GM19238 (cell line): ENCODE measurements around the gene NOX4.
"Not testable (repeated sequence)": the region's sequence is repeated elsewhere in the genome, so short reads cannot be mapped to it uniquely, and the experiment has no call there.

Experiments used
- DNase-seq: peaks from one replicate; pipeline ENCODE4 v3.0.0; 2011; ENCODE audit warnings: low spot score; ENCODE audit not compliant: insufficient read length

Gene NOX4

DNA sequence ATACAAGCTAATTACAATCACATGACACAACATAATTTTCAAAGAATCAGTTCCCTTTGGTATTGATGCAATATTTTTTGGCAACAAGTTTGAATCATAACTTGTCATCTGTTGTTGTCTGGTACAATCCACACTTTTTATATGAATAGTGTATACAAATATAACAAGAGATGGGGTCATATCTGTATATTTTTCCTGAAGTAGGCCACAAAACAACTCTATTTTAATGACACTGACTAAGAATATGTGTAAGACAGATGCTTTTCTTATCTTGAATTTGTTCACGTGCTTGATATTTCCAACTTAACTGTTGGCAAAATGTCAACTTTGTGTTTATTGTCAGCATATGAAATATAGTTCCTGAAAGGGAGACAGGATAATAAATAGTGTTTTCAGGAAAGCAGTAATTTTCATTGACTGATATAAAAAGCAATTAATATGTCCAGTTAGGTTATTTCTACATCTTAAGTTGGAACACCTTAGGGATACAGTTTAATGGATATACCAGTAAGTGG, 27.9 kb downstream of the NOX4 start:
- no peak for DNase-seq

DNA sequence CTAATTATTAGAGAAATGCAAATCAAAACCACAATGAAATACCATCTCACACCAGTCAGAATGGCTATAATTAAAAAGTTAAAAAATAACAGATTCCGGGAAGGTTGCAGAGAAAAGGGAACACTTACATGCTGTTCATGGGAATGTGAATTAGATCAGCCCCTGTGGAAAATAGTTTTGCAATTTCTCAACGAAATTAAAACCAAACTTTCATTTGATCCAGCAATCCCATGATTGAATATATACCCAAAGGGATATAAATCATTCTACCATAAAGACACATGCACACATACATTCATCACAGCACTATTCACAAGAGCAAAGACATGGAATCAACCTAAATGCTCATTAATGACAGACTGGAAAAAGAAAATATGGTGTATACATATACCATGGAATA, 32.5 kb downstream of the NOX4 start:
- no peak for DNase-seq

DNA sequence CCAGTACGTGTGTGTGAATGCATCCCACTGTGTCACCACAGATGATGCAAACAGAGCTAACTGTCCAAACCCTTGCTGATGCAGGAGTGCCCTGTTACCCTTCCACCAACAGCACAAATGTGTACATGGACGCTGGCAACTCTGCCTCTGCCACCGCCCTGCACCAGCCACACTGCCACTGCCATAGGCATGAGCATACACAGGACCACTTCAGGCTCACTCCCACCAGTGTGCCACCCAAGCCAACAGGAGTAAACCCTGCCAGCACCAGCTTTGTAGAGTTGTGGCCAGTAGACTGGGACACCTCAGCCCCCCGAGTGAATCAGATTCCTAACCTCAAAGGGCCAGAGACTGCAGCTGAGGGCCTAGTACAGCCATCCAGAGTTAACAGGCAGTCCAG, 34.0 kb downstream of the NOX4 start:
- DNase-seq = no peak

DNA sequence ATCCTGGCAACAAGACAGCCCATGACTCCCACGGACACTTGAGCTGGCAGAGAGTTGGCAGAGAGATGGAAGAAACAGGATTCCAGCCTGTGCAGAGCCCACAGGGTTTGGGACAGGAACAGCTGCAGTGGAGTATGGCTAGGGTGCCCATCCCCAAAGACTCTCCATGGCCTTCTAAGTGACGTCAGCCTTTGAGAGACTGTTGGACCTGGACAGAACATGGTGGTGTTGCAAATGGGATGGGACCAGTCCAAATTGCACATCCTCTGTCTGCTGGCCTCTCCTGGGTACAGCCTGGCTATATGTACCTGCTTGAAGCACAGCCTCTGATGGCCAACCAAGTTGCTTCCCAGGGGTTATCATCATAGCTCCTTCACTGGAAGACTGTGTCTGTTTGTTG, 34.5 kb downstream of the NOX4 start:
- DNase-seq = no peak

DNA sequence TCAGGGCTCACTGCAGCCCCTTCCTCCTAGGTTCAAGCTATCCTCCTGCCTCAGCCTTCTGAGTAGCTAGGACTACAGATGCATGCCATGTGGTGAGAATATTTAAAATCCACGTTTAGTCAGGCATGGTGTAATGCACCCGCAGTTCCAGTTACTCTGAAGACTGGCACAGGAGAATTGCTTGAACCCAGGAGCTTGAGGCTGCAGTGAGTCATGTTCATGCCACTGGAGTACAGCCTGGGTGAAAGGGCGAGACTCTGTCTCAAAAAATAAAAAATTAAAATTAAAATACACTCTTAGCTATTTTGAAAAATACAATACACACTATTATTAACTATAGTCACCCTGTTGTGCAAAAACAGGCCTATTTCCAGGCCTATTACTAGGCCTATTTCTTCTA, 38.4 kb downstream of the NOX4 start:
- no peak for DNase-seq

DNA sequence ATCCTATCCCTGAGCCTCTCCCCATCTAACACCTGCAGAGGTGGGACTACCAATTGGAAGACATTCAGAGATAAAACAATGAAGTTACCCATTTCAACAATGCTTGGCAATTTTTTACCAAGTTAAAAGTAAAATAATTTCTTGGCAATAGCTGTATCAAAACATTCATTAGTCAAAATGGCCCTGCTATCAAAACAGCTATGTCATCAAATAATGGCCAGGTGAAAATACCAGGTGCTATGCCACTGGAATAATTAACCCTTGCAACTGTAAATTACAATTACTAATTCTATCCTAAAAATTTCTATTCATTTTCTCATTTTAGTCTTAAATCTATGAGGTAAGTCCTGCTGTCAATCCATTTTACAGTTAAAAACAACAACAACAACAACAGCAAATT, 43.3 kb downstream of the NOX4 start:
- DNase-seq = no peak

DNA sequence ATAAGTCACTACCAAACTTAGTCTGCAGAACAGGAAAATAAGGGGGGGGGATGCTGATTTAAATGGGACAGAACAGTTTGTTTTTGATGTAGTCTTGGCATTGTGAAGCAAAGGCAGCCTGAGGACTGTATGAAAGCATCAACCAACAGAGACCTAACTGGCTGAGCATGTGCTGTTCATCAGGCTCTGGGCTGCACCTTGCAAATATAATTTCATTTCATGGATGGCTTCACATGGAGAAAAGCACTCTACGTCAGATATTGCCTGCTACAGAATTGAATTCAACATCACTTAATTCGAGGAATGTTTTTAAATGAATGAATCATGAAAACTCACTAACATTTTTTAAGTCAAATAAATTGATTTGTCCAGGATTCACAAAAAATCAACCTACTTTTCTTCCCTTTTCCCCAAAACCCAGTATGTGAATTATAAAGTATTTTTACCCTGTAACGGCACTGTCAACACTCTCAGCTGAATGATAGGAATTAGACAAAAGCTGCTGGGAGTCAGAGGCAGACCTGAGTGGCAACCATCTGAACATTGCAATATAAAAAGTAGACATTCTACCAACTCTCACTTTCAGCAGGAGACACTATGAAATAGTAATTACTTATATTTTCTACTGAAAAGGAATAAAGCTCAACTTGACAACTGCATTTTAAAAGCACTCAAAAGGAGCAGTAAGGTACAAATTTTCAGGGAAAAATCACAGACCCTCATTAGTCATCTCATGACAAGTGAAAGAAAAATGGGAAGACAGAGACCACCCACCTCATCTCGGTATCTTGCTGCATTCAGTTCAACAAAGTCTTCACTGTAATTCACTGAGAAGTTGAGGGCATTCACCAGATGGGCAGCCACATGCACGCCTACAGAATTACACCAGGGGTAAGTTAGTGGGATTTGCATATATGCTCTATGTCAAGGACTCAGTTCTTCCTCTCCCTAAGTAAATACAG, 47.5 kb downstream of the NOX4 start:
- DNase-seq = no peak

DNA sequence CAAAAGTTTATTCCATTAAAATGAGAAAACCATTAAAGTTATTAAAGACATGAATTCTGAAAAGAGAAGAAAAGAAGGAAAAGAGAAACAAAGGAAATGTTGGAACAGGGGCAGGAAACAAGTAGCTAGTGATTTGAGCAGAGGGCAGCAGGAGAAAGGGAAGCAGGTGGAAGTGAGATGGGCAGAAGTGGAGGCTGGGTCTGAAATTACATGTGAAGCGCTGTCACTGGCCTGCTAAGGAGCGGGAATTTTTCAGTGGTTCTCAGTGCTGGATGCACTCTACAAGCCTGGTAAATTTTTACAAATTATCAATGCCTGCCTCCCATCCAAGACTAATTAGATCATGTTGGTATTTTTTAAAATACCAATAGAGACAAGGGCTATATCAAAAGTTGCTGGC, 48.4 kb downstream of the NOX4 start:
- DNase-seq = no peak

DNA sequence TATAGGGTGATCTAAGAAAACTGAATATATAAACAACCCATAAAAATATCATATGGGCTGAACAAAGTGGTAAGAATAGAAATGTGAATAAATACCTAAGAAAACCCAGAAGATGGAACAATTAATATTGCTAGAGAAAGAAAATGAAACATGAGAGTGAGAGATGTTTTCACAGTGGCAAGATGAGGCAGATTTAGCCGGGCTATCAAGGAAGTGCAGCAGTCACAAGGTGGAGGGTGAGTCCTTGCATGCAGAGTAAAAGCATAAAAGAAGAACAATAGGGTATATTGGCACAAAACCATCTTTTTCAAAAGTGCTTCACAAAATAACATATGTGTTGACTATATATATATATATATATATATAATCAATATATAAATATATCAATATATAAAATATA, 49.6 kb downstream of the NOX4 start:
- no peak for DNase-seq

DNA sequence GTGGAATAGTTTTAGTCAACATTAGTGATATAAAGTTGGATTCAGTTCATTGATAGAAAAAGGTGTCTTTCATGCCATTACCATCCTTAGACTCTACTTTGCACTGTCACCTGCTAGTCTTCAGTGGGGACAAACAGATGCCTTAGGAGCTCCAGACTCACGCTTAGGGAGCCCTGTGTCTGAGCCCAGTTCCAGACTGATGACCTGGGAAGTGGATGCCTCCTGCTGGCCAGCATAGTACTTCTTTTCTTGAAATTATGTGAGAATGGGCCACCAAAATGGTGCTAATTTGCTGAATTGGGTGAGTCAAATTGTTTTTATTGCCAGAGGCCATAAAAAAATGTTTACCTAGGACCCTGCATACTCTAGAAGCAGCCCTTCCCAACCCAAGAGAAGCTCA, 53.9 kb downstream of the NOX4 start:
- no peak for DNase-seq

DNA sequence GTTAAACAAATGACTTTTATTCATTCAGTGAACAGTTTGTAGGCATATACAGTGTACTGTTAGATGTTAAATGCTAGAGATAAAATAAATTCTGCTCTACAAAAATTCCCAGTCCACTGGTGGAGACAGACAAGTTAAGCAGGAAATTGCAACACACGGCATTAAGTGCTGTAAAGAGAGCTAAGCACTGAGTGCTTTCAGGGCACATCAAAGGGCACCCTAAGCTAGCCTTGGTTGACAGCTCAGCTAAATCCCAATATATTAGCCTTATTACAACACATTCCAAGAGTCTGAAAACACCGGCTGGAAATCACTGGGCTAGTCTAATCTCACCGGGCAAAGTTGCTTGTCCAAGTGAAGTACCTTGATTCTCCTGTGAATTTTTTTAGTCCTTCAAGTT, 55.1 kb downstream of the NOX4 start:
- DNase-seq = no peak

DNA sequence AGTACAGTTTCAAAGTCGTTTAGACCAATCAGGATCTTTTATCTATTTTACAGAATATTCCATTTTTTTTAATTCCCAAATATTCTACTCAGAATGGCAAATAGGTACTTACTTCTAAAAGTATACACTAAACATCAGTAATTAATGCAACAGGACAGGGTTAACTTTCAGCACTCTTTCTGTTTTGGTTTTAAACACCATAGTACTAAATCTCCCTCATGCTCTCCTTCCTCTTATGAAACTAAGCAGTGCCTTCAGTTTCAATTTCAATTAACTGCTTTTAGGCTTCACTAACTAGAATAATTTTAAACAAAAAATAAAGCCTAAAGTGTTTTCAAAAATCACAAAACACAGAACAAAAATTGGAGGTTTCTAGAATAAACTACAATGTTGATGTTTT, 57.9 kb downstream of the NOX4 start:
- DNase-seq = no peak

DNA sequence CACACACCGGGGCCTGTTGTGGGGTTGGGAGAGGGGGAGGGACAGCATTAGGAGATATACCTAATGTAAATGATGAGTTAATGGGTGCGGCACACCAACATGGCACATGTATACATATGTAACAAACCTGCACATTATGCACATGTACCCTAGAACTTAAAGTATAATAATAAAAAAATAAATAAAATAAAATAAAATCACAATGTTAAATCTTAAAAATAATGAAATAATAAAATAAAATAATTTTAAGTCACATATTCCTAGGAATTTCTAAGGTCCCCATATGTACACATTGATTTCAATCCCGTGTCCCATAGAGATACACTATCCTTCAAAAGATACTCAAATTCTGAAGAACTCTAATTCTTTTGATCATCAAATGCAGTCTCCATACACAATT, 59.0 kb downstream of the NOX4 start:
- not testable (repeated sequence) for DNase-seq

DNA sequence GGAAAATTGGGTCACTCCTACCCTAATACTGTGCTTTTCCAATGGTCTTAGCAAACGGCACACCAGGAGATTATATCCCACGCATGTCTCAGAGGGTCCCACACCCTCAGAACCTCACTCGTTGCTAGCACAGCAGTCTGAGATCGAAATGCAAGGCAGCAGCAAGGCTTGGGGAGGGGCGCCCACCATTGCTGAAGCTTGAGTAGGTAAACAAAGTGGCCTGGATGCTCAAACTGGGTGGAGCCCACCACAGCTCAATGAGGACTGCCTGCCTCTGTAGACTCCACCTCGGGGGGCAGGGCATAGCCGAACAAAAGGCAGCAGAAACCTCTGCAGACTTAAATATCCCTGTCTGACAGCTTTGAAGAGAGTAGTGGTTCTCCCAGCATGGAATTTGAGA, 64.7 kb downstream of the NOX4 start:
- DNase-seq = not testable (repeated sequence)

DNA sequence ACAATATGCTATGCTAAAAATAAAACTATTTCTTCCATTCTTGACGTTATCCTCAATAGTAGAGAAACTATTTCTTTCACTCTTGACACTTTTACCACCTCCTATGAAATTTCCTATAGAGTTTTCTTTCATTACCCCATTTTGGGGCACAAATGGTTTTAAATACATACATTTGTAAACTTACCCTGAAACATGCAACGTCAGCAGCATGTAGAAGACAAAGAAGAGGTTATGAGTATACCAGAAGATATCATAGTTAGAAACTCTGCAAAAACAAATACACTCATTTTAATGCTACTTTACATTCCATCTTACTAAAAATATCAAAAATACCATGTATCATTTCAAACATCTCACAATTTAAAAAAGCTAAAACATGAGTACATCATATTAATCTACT, 69.5 kb downstream of the NOX4 start:
- DNase-seq = no peak

DNA sequence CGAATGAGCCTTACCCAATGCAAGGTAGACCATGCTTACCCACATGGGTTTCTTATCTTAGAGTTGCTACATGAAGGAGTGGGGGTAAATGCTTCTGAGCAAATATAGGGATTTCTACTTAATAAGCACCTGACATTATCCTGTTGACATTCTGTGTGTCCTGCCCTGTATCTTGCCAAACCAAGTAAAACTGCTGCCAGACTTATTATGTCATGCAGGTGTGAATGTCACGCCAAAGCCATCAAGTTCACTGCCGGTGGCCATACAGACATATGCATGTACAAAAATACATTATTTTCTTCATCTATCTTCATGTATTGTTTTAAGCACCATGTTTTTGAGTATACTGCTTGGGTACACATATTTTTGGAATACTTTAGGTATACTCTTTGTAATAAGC, 70.2 kb downstream of the NOX4 start:
- no peak for DNase-seq

DNA sequence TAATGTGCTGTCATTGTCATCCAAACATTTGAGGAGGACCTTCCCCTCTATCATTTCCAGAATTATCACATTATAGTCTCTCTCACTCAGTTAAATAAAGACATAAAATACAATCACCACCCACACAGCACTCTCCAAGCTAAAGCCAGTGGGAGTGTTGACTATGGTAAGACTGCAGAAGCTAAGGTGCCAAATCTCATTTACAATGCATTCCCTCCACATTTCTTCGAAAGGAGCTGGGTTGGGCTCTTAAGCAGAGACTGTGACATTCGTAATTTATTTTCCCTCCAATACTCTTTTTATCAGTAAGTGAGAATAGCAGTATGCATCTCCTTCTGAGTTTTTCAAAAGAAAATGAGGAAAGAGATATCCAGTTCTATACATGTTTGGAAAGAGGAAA, 74.2 kb downstream of the NOX4 start:
- no peak for DNase-seq

DNA sequence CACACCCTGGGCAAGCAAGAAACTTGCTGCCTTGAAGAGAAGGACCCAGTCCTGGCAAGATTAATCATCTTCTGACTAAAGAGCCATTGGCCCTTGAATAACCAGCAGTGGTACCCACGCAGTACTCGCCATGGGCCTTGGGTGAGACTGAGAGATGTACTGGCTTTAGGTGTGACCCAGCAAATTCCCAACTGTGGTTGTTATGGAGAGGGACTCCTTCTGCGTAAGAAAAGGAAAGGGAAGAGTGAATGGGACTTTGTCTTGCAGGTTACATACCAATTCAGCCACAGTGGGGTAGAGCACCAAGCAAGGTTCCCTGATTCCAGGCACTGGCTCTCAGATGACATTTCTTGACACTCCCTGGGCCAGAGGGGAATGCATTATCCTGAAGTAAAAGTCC, 80.1 kb downstream of the NOX4 start:
- DNase-seq = not testable (repeated sequence)

DNA sequence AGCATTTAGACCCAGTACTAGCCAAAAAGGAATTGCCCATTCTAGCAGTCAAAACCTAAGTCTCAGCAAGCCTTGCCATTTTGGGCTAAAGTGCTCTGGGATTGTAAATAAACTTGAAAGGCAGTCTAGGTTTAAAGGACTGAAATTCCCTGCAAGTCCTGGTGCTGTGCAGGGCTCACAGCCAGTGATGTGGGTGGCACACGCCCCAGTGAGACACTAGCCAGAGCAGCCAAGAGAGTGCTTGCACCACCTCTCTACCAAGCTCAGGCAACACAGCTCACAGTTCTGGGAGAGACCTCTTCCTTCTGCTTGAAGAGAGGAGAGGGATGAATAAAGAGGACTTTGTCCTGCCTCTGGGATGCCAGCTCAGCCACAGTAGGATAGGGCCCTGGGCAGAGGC, 80.5 kb downstream of the NOX4 start:
- not testable (repeated sequence) for DNase-seq

DNA sequence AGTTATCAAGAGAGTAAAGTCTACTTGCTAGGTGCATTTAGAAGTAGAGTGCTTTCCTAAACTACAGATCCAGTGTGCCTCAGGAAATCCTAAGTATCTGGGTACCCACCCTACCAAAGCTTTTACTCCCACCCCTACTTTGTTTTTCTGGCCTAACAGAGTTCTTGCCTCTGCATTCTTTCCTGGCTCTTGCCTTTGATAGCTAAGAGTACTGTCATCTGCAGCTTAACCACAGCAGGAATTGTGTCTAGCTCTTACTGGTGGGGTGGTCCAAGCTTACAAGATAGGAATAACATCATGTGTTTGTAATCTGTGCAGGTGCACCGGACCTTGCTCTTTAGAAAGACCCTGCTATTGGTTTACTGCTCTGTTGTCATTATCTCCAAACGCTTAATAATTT, 82.7 kb downstream of the NOX4 start:
- not testable (repeated sequence) for DNase-seq

DNA sequence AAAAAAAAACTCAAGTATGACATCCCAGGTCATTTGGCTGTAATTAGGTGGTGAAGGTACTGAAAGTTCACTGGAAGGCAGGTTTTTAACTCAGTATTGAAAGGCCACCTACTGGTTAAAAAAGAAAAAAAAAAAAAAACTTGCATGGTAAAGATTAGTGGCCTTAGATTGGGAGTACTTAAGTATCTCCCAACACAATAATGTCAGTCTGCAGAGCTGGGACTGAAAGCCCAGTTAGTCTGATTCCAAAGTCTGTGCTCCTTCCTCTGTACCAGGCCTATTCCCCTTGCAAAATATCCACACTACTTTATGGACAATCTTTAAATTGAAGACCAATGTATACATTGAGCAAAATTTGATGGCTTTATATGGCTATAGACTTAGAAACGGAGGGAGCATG, 85.5 kb downstream of the NOX4 start:
- no peak for DNase-seq

DNA sequence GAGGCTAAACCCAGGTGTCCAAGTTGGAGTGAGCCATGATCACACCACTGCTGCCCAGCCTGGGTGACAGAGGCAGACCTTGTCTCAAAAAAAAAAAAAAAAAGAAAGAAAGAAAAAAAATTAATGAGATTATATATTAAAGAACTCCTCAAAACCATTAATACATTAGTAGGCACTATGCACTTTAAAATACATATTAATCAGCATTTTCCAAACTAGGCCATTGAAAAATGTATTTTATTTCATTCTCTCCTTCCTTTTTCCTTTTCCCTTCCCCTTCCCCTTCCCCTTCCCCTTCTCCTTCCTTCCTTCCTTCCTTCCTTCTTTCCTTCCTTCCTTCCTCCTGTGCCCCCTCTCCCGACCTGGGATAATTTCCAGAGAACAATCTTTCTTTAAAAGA, 99.5 kb downstream of the NOX4 start:
- DNase-seq = not testable (repeated sequence)

DNA sequence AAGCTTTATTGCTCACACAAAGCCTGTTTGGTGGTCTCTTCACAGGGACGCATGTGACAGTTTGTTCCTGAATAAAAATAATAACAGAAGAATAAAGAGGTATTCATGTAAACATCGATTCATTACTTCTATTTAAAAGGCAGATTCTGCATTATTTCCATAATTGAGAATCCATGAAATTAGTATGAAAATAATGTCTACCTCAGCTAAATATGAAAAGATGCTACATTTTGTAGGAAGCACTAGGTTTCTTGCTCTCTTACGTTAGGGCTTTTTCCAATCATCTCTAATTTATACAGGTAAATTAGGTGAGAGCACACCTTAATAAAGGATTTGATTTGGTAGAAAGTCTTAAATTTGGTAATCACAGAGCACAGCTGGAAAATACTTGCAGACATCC, 103.7 kb downstream of the NOX4 start:
- not testable (repeated sequence) for DNase-seq
